HG03521 (cell line): ENCODE data around the gene FBXO30.

Experiments
- ATAC-seq: cut with Tn5 transposase; IDR thresholded peaks from one replicate; pipeline ENCODE4 v1.9.1; 2021; ENCODE audit warnings: mild to moderate bottlenecking, moderate library complexity; ENCODE audit not compliant: unreplicated experiment

Gene FBXO30

DNA sequence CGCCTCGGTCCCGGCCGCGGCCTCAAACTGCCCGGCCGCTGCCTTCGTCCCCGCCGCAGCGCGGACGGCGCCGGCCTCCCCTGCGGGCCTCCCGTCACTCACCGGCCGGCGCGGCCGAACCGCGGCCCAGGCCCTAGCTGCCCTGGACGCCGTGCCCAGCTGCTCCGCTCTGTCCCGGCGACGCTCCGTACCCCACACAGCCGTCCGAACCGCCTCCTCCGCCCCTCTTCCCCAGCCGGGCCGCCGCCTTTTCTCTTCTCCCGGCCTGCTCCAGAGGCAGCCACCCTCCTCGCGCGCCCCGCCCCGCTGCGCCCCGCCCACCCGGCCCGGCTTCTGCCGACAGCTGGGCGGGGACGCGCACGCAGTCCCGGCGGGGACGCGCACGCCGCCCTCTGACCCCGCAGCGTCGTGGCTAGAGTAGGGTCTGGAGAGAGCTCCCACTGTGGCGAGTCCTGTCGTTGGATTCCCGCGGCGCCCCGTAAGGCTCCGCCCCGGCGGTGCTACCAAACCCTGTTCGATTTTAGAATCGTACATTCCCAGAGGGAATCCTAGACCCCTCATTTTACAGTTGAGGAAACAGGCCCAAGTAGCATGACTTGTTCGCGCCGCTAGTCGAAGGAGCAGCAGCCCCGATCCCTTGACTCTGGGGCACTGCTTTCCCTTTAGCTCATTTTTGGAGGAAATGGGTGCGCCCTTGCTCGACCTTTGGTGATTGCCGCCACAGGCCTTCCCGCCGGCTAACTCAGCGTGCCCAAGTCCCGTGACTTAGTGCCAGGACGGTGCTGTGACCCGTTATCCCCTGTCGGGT lies at the start of gene FBXO30:
TSS of gene FBXO30 (minus strand) at position 295 of the 808 bp plus-strand sequence. CDS start 8,390 bp downstream, outside the sequence.
- ATAC-seq: peak; percentile 77

GRCh38 chr6:145863988-145864616 lies 49.5 kb upstream of the FBXO30 start:
- no peak for ATAC-seq

DNA sequence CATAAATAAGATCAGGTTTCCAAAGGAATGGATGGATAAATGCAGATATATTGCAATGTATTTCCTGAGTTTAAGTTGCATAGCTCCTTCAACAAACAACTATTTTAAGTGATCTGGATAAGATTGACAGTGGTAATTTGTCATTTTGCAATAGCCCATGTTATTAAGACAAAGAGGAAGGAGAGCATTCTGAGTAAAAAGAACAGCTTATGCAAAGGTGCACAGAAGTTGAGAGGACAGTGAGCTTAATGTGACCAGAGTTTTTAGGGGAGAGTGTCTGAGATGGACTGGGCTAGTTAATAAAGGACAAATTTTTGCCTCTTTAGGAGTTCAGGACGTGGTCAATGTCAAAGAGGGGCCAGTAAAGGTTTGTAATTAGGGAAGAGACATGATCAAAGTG lies 48.8 kb upstream of the FBXO30 start:
- no peak for ATAC-seq

GRCh38 chr6:145860562-145860961 lies 46.0 kb upstream of the FBXO30 start:
- ATAC-seq: no peak

DNA sequence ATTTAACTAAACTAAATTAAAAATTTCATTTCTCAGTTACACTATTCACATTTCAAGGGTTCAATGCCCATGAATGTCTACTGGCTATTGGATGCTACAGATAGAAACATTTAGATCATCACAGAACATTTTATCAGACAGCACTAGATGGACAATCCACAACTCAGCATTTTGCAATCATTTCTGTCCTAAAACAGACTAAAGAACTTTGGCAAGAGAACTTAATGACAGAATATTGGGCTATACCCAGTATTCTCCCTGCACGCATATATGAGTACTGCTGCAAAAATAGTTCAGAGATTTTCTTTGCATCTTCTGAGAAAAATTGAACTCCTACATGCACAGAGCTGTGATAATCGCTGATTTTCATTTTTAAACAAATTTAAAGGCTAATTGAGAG lies 36.1 kb upstream of the FBXO30 start:
- no peak for ATAC-seq

- ATAC-seq: no peak
Observed at GRCh38 chr6:145848541-145848940, 33.9 kb upstream of the FBXO30 start.

- ATAC-seq: no peak
Observed at GRCh38 chr6:145845557-145845956, 31.0 kb upstream of the FBXO30 start.

GRCh38 chr6:145844933-145845540 lies 30.4 kb upstream of the FBXO30 start:
- ATAC-seq: no peak

GRCh38 chr6:145842693-145843546 lies 28.3 kb upstream of the FBXO30 start:
- ATAC-seq: no peak

DNA sequence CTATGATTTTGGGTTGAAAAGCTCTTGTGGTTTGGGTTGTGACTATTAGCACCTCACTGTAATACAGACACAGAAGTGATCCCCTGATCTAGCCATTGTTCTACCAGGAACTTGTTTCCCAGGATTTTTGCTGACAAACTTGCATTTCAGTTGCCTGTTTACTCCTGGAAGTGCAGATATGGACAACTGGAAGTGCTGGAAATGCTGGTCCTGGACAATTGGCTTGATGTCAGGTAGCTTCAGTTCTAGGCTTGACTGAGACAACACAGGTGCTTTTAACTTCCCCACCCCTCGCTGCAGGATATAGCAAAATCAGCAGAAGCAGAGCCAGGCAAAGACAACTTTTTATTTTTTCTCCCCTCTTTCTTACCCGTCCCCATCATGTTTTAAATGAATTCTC lies 27.1 kb upstream of the FBXO30 start:
- ATAC-seq: no peak

DNA sequence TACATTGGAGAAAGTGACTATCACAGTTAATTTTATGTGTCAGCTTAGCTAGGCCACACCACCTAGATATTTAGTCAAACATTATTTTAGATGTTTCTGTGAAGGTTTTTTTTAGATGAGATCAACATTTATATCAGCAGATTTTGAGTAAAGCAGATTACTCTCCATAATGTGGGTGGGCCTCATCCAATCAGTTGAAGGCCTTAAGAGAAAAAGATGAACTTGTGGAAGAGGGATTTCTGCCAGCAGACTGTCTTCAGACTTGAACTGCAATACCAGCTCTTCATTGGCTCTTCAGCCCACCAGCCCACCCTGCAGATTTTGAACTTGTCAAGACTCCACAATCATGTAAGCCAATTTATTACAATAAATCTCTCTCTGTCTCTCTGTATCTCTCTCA lies 25.1 kb upstream of the FBXO30 start:
- no peak for ATAC-seq

- no peak for ATAC-seq
Observed at GRCh38 chr6:145838305-145838704, 23.7 kb upstream of the FBXO30 start.

DNA sequence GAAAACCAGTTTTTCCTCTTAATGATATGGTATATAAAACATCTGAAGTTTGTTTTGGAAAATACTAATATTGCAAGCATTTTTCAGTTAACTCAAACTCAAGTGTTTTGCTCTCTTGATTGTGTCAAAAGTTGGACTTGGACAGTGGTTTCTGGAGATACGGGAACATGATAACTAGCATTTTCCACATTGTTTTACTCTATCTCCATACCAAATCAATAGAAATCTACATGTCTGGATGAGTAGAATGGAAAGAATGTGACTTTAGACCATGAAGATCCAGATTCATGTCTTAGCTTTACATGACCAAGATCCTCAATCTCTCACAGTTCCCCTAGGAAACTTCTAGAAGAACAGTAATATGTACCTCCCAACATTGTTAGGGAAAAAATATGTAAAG lies 22.2 kb upstream of the FBXO30 start:
- no peak for ATAC-seq

DNA sequence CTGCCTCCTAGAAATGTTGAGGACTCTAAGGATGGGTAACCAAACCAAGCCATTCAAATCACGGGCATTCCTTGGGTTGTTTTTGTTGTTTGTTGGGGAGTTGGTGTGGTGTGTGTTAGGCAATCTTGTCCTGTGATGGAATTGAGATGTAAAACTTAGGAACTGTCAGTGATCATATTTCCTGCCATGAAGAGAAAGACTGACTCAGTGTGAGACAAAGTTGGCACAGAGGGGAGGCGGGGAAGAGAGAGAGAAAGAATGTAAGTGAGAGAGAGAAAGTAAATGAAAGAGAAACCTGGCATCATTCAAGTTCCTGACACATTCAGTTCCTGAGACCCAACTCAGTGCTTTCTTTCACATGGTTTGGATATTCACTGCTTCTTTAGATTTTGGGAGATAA lies 21.6 kb upstream of the FBXO30 start:
- peak; percentile 45 for ATAC-seq

DNA sequence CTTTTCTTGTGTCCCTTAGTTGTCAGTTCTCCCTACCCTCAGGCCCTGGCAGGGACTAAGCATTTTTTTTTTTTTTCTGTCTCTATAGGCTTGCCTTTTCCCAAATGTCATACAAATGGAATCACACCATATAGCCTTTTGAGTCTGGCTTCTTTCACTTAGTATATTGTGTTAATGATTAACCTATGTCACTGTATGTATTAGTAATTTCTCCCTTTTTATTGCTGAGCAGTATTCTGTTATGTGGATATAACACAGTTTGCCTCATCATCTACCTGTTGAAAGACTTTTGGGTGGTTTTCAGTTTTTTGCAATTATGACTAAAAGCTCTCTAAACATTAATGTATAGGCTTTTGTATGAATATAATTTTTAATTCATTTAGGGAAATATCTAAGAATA lies 16.0 kb upstream of the FBXO30 start:
- ATAC-seq: no peak

DNA sequence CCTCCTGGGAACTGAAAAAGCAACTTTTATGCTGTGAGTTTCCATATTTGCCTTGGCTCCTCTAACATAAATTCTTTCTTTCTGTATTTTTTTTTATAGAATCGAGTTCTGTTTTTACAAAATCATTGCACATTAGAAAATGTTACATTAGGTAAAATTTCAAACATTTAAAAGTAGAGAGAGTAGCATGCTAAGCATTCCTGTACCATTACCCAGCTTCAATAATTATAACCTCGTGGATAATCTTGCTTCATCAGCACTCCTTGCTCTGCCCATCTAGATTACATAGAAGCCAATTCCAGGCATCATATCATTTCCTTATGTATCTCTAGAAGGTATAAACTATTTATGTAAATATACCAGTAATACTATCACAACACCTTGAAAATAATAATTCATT lies 15.4 kb upstream of the FBXO30 start:
- ATAC-seq: no peak

- ATAC-seq: no peak
Observed at GRCh38 chr6:145829102-145829501, 14.5 kb upstream of the FBXO30 start.

DNA sequence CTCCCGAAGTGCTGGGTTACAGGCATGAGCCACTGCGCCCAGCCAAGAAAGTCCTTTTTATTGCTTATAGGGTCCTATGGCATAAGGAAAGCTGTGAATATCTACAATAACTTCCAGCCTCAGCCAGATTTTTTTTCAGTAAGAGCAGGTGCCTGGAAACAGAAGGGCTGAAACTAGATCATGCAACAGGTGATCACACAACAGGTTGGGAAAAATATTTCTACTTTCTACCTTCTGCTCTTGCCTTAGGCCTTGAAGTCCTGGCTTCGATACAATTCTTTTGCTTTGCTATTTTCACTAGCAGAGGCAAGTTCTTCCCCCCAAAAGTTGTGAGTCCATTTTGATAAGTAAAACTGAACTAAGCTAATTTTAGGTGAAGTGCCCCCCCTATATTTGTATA lies 9.7 kb upstream of the FBXO30 start:
- ATAC-seq: no peak

DNA sequence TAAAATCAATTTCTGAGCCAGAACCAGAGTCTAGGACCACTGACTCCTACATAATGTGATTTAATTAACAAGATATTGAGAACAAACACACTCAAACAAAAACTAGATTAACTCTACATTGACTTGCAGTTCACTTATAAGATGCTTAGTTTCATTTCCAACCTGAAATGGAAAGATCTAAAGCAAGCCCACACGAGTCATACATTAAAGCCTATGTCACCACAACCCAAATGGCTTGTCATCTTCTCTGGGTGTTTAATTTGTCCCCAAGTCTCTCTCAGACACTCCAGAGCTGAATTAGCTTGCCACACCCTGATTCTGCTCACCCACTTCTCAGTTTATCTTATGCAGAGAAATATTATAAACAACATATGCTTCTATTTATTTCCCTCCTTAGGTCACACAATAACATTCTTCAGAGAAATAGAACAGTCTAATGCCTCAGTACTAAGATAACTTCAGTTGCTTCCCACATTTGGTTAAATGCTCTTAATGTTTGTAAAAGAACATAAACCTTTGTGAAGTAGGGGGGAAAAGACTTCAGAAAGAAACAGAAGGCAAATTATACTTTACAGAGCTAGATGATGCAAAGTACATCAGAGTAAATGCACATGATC lies 8.8 kb upstream of the FBXO30 start:
- no peak for ATAC-seq

DNA sequence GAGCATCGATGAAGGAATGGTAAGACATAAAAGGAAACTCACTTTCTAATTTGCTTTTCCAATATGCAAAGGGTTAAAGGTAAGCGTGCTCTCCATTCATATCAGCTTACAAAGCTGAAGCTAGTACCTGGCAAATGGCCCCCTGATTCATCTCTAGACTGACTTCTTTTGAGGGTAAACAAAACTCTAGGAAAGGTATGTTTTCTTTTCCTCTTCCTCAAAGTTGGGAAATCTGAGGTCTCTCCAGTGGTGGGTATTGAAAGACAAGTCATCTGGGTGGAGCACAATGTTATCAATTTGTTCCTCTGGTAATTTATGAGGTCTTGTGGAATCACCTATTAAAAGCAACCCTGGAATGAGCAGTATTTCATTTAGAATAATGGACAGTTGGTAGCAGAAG lies 7.9 kb upstream of the FBXO30 start:
- no peak for ATAC-seq

DNA sequence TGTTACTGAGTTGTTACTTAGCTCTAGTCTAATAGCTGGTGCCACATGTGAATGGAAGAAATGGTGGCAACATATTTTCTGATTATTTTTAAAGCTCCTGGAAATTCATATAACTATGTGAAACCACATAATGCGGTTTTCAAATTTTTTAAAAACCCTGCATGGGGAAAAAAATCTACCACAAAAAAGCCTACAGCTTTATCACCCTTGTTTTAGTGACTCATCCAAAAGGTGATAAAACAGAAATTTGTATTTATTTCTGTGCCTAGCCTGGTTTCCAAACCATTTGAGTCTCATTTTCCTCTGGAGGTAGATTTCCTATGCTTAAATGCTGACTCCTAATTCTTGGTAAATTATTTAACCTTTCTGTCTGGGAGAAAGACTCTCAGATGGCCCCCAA lies 5.4 kb upstream of the FBXO30 start:
- no peak for ATAC-seq
